Inflammatory macrophage treated with lipopolysaccharide for 4 hours (primary cell): Measurements from ENCODE around the gene LIPJ.

ENCODE experiments used
- DNase-seq: peaks from one replicate; pipeline ENCODE4 v3.0.0-alpha.2; 2020

Gene LIPJ, protein sequence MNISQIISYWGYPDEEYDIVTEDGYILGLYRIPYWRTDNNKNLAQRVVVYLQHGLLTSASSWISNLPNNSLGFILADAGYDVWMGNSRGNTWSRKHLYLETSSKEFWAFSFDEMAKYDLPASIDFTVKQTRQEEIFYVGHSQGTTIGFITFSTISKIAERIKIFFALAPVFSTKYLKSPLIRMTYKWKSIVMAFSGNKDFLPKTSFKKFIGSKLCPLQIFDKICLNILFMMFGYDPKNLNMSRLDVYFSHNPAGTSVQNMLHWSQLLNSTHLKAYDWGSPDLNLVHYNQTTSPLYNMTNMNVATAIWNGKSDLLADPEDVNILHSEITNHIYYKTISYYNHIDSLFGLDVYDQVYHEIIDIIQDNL

GRCh38 chr10:88586462-88586861 lies at the start of gene LIPJ:
LIPJ (plus strand) TSS chr10:88586762; CDS start chr10:88590688, 3,926 bp downstream.
- no peak for DNase-seq

GRCh38 chr10:88537322-88537721 lies 49.2 kb upstream of the LIPJ start:
- DNase-seq = no peak

DNA sequence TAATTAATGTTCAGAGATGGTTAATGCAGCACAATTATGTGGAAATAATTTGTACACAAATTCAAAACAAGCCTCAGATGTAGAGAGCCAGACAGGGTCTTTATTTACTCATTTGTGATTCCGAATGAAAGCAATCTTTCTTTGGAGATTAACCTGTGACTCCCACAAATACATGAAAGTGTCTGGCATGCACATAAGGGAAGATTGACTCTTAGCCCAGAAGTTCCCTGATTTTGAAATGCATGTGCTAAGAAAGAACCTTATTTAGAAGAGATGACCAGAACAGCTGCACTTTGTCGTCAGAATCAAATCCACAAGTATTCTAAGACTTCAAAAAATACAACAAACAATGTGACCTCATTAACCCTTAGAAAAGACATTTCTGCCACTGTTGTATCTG lies 48.5 kb upstream of the LIPJ start:
- DNase-seq = no peak

GRCh38 chr10:88540351-88540750 lies 46.2 kb upstream of the LIPJ start:
- DNase-seq = no peak

DNA sequence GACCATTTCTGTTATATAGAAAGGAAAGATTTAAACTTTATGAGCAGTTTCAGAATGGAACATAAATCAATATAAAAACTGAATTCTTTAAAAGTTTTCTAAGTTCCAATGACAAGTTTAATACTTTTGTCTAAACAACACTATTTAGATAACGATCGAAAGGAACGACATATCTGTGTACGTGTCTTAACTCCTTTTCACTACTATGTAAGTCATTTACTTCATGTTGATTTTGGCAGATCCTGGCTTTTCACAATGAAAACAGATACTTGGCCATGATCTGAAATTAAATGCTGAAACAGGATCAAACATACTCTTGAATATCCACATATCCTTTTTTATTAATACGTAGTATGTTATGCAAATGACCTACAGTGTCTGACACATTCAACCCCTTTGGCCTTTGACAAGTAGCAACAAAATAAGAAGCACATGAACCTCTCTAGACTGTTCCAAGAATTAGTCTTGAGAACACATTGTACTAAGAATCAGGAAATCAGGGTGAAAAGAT lies 45.4 kb upstream of the LIPJ start:
- DNase-seq = no peak

GRCh38 chr10:88542522-88542921 lies 44.0 kb upstream of the LIPJ start:
- no peak for DNase-seq

- DNase-seq = no peak
Observed at GRCh38 chr10:88544140-88544870, 42.3 kb upstream of the LIPJ start.

- DNase-seq = no peak
Observed at GRCh38 chr10:88545359-88545758, 41.2 kb upstream of the LIPJ start.

DNA sequence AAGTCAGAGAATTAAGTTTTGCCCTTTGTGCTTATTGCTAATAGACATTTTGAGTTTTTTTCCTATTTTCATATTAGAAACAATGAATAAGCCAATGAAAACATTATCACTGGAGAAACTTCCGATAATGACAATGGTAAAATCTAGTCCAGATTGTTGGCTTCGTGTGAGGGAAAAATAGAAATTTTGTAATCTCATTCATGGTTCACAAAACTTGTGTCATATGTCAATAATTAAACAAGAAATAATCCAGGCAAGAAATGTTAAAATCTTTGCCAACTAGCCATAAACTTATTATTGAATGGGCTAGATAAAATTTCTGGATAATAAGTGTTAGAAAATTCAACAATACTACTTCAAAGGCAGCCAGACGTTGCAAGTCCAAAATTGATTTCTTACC lies 40.1 kb upstream of the LIPJ start:
- no peak for DNase-seq

DNA sequence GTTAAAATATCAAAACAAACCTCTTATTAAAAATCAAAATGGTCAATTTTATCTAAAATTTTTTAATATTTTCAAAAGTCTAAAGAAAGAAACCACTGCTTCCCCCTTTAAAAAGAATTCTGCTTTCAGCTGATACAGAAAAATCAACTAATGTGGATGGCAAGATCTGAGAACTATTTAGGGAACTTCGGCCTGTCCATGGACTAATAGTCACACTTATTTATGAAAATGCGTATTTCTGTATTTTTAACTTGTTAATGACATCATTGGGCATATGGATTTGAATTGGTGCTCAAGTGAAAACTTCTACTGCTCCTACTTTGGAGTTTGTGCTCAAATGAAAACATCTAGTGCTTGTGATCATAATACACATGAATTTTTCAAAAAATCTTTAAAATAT lies 35.3 kb upstream of the LIPJ start:
- DNase-seq = peak; percentile 69

DNA sequence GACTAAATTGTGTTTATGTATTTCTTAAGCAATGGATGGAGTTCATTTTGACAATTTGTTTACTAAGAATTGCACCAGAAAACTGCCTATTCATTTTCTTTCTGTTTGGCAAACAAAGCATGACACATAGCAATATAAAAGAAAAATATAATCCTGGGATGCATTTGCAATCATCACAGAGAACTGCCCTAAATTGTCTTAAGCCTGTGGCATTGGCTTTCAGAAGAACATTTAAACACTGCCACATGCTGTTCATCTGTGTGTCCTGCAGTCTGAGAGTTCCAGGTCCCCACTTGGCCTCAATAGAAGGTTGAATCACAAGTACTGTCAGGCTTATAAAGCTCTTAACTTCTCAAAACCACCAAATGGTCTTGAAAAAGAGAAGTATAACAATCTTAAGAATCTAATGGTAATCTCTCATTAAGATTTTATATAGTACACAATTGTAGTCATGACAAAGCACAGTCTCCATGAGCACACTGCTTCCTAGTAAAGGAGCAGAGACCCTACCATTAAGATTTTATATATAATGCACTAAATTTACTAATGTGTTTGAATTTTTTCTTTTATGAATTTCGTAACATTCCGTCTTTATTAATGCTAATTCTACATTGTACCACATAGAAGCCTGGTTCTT lies 33.3 kb upstream of the LIPJ start:
- peak; percentile 66 for DNase-seq

DNA sequence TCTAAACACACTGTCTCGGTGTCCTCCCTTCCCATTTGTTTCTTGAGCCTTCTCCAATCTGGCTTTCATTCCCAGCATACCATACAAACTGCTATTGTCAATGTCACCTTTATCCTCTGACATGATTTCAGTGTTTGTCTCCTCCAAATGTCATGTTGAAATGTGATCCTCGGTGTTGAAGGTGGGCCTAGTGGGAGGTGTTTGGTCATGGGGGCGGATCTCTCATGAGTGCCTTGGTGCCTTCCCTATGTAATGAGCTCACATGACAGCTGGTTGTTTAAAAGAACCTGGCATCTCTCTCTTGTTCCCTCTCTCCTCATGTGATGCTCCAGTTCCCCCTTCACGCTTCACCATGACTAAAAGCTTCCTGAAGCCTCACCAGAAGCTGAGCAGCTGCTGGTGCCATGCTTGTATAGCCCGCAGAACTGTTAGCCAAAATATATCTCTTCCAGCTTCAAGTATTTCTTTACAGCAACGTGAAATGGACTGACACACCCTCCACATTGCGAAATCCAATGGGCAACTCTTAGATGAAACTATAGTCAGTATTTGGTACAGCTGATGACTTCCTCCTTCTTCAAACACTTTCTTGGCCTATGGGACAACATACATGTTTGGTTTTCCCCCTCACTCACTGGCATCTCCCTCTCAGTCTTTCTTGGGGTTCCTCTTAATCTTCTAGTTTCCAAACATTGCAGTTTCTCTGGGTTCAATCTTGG lies 31.2 kb upstream of the LIPJ start:
- peak; percentile 61 for DNase-seq

DNA sequence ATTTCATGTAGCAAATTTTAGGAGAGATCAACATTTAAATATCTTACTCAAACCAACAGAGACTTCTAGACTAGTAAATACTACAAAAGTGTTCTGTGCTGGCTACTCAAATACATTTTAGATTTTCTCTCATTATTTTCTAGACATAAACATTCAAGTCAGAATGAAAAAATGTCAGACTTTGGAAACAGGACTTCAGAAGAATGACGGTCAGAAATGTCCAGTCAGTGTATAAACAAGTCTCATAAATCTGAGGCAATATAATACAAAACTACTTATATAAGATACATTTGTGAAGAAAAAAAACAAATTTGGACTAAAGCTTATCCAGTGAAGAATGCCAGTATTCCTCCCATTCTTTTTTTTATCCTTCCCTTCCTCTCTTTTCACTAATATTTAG lies 29.3 kb upstream of the LIPJ start:
- no peak for DNase-seq

DNA sequence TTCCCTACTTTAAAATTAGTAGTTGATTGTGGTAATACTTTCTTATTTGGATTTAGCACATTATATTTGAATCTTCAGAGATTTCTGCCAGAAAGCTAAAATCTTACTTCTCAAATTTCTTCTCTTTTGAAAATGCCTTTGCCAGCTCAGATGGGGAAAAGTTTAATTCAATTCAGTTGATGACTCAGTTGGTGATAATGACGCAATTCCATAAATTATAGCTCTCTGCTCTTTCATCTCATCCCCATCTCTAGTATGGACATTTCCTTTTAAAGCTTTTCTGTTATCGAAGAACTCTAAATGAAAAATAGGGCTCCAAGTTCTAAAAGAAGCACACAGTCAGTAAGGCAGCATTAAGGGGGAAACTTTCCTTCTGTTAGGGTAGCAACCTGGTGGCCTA lies 28.9 kb upstream of the LIPJ start:
- DNase-seq = no peak

- no peak for DNase-seq
Observed at GRCh38 chr10:88562152-88562551, 24.4 kb upstream of the LIPJ start.

- peak; percentile 43 for DNase-seq
Observed at GRCh38 chr10:88565072-88565471, 21.5 kb upstream of the LIPJ start.

- no peak for DNase-seq
Observed at GRCh38 chr10:88582411-88582805, 4.2 kb upstream of the LIPJ start.

- peak; percentile 63 for DNase-seq
Observed at GRCh38 chr10:88582806-88583583, 3.6 kb upstream of the LIPJ start, which contains the start of gene RNLS. RNLS (minus strand) TSS chr10:88583318.

GRCh38 chr10:88583584-88583957 lies 3.0 kb upstream of the LIPJ start:
- DNase-seq = no peak

DNA sequence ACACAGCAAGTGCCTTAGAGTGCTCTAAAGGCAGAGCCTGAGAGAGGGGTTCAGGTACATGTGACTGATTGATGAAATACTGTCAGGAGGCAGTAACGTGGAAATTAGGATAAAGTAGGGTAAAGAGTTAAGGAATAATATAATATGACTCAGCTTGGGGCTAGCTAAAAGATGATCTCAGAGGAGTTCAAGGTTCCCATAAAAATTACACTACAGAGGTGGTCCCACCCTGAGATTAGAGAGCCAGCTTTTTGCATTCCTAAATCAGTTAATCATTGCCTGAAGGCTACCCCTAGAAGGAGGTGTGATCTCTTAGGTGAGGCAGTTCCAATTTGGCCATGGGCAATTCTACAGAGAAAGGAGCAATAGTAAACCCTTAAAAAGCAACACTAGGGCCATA lies 5.8 kb downstream of the LIPJ start:
- DNase-seq = no peak

GRCh38 chr10:88592906-88593305 lies 6.3 kb downstream of the LIPJ start:
- peak; percentile 43 for DNase-seq

- DNase-seq = no peak
Observed at GRCh38 chr10:88594482-88594881, 7.9 kb downstream of the LIPJ start.
